Gastrocnemius medialis (tissue), 4 donors: Measurements from ENCODE around the gene SCAF11. TPM values are rescaled to one million over a fixed set of nuclear protein-coding genes. Genes with fewer than 3 reads are reported as not detected.
A peak's percentile ranks its signal among the peaks of the same experiment; 100 is the strongest.

Experiments
- ATAC-seq, 2 donors: fragments of 150-250 bp; one replicate each; pipeline ENCODE4 v1.9.1; 2016
- DNase-seq, 2 donors: peaks; one replicate each; pipeline ENCODE4 v3.0.0-alpha.2; 2019
- H3K27ac ChIP-seq, 4 donors: fragments of 200-600 bp; sonication (generic); 1 replicate in 1 of 4; 2 replicates in 3 of 4; pipeline ENCODE4 v1.5.1; 2016 to 2018; ENCODE audit warnings: mild to moderate bottlenecking in 2 of 4, moderate library complexity in 1 of 4
- H3K27me3 ChIP-seq, 3 donors: fragments of 200-600 bp; sonication (generic) in 2 of 3; 1 replicate in 1 of 3; 2 replicates in 2 of 3; pipeline versions ENCODE4 v1.5.1 to v1.6.0; 2016 to 2019; ENCODE audit warnings: mild to moderate bottlenecking in 1 of 3, moderate library complexity in 1 of 3
- H3K36me3 ChIP-seq, 2 donors: fragments of 200-600 bp; sonication (generic) in 1 of 2; one replicate each; pipeline ENCODE4 v1.5.1; 2017 to 2018
- H3K4me1 ChIP-seq, 2 donors: fragments of 200-600 bp; sonication (generic) in 1 of 2; one replicate each; pipeline ENCODE4 v1.5.1; 2016 to 2017; ENCODE audit warnings: mild to moderate bottlenecking in 2 of 2
- H3K4me3 ChIP-seq, 4 donors: fragments of 200-600 bp; sonication (generic) in 3 of 4; 1 replicate in 1 of 4; 2 replicates in 3 of 4; pipeline ENCODE4 v1.5.1; 2016 to 2019; ENCODE audit warnings: mild to moderate bottlenecking in 2 of 4
- H3K9me3 ChIP-seq, 3 donors: fragments of 200-600 bp; sonication (generic) in 2 of 3; 1 replicate in 1 of 3; 2 replicates in 2 of 3; pipeline ENCODE4 v1.5.1; 2016 to 2019
- POLR2A ChIP-seq, 2 donors: fragments of 450-650 bp; IDR thresholded peaks; one replicate each; pipeline ENCODE4 v1.6.1; 2017; ENCODE audit warnings: antibody characterized with exemption in 2 of 2, mild to moderate bottlenecking in 2 of 2, moderate library complexity in 2 of 2
- in situ Hi-C, 4 donors: fragments of 200-750 bp; cut with MboI; loops; one replicate each; pipeline versions ENCODE4 v1.15.0 to v1.8.0; 2017; ENCODE audit warnings: low sequenced_read_pairs in 4 of 4
- intact Hi-C: fragments of 100-400 bp; cut with DNase I; formaldehyde crosslinking; loops from one replicate; pipeline ENCODE4 v1.15.1; 2023; ENCODE audit warnings: low total_unique reads
- total RNA-seq, 4 donors: library from RNA; depleted of rRNA; stranded (reverse); fragments of >200 nt; gene quantifications; one replicate each; pipeline versions ENCODE4 v1.1.0 to v1.2.3, GENCODE V29; 2016
- TF ChIP-seq, protein P1 (sequence below), 5 experiments: fragments of 450-650 bp in 3 of 5; fragments of 200-600 bp in 2 of 5; sonication (generic) in 2 of 5; IDR thresholded peaks in 4 of 5; conservative IDR thresholded peaks in 1 of 5; 1 replicate in 4 of 5; 2 replicates in 1 of 5; pipeline ENCODE4 v1.5.1; 2016 to 2019; ENCODE audit warnings: antibody characterized with exemption in 5 of 5, mild to moderate bottlenecking in 3 of 5, moderate library complexity in 3 of 5

SCAF11 gene
- total RNA-seq, 4 donors from 2014 or later: 69.9 to 101 (median 97.7) TPM

DNA sequence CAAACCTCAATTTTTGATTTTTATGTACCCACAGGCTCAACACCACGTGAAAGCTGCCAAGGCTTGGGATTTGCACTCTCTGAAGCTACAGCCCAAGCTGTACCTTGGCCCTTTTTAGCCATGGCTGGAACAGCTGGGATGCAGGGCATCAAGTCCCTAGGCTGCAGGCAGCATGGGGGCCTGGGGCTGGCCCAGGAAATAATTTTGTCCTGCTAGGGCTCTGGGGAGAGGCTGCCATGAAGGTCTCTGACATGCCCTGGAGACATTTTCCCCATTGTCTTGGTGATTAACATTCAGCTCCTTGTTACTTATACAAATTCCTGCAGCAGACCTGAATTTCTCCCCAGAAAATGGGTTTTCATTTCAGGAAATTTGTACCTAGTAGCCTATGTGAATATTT, 103.7 kb downstream of the SCAF11 start:
- no peak overlapping the region for H3K27ac ChIP-seq
- ATAC-seq (no peak), DNase-seq (no peak)
- intact Hi-C loops: no loop called here
- in situ Hi-C loops: no loop called here
- peaks cover 0 to 8% of the 10 kb centered on the region in 2 donors for H3K36me3 ChIP-seq
- H3K4me3 ChIP-seq: no peak overlapping the region
- no peaks in the 10 kb centered on the region for H3K9me3 ChIP-seq
- H3K4me1 ChIP-seq: no peaks in the 10 kb centered on the region
- no peaks in the 10 kb centered on the region for H3K27me3 ChIP-seq
- no peak for TF ChIP-seq POLR2A (IDR thresholded peaks at IDR 0.05)

GRCh38 chr12:45883187-45883586, 107.2 kb downstream of the SCAF11 start:
- no peaks in the 10 kb centered on the region for H3K9me3 ChIP-seq
- no peak overlapping the region for H3K4me3 ChIP-seq
- H3K4me1 ChIP-seq: no peaks in the 10 kb centered on the region
- DNase-seq (no peak), ATAC-seq (no peak)
- no peaks in the 10 kb centered on the region for H3K27me3 ChIP-seq
- intact Hi-C loops: no loop called here
- in situ Hi-C loops: no loop called here
- peaks cover 0 to 7% of the 10 kb centered on the region in 2 donors for H3K36me3 ChIP-seq
- H3K27ac ChIP-seq: no peak overlapping the region
- TF ChIP-seq POLR2A (IDR thresholded peaks at IDR 0.05): no peak
- TF ChIP-seq, protein P1, sequence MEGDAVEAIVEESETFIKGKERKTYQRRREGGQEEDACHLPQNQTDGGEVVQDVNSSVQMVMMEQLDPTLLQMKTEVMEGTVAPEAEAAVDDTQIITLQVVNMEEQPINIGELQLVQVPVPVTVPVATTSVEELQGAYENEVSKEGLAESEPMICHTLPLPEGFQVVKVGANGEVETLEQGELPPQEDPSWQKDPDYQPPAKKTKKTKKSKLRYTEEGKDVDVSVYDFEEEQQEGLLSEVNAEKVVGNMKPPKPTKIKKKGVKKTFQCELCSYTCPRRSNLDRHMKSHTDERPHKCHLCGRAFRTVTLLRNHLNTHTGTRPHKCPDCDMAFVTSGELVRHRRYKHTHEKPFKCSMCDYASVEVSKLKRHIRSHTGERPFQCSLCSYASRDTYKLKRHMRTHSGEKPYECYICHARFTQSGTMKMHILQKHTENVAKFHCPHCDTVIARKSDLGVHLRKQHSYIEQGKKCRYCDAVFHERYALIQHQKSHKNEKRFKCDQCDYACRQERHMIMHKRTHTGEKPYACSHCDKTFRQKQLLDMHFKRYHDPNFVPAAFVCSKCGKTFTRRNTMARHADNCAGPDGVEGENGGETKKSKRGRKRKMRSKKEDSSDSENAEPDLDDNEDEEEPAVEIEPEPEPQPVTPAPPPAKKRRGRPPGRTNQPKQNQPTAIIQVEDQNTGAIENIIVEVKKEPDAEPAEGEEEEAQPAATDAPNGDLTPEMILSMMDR (IDR thresholded peaks at IDR 0.05 in 4 of 5, conservative IDR thresholded peaks at IDR 0.05 in 1 of 5): no peak

- peaks cover 0 to 4% of the 10 kb centered on the region in 2 donors for H3K36me3 ChIP-seq
- no peaks in the 10 kb centered on the region for H3K9me3 ChIP-seq
- no peak for ATAC-seq
- H3K27me3 ChIP-seq: no peaks in the 10 kb centered on the region
- no peak overlapping the region for H3K4me3 ChIP-seq
- DNase-seq: no peak
- in situ Hi-C loops (no loop called here), intact Hi-C loops (no loop called here)
- H3K27ac ChIP-seq: no peak overlapping the region
- H3K4me1 ChIP-seq: no peaks in the 10 kb centered on the region
- TF ChIP-seq, protein P1 (IDR thresholded peaks at IDR 0.05 in 4 of 5, conservative IDR thresholded peaks at IDR 0.05 in 1 of 5): no peak
- TF ChIP-seq POLR2A (IDR thresholded peaks at IDR 0.05): no peak
Measured at GRCh38 chr12:45880533-45880932, 109.8 kb downstream of the SCAF11 start.

GRCh38 chr12:45879363-45879895, 110.9 kb downstream of the SCAF11 start:
- Histone ChIP-seq H3K27ac (peak overlapping the region in 2 of 4 donors; percentile 1 to 14), H3K27me3 (no peaks in the 10 kb centered on the region), H3K9me3 (no peaks in the 10 kb centered on the region), H3K4me1 (no peaks in the 10 kb centered on the region), H3K4me3 (no peak overlapping the region), H3K36me3 (peaks cover 0 to 10% of the 10 kb centered on the region in 2 donors)
- no peak for DNase-seq
- ATAC-seq: no peak
- intact Hi-C loops: no loop called here
- TF ChIP-seq, protein P1 (IDR thresholded peaks at IDR 0.05 in 4 of 5, conservative IDR thresholded peaks at IDR 0.05 in 1 of 5): no peak
- TF ChIP-seq POLR2A (IDR thresholded peaks at IDR 0.05): no peak
- in situ Hi-C loops: no loop called here

DNA sequence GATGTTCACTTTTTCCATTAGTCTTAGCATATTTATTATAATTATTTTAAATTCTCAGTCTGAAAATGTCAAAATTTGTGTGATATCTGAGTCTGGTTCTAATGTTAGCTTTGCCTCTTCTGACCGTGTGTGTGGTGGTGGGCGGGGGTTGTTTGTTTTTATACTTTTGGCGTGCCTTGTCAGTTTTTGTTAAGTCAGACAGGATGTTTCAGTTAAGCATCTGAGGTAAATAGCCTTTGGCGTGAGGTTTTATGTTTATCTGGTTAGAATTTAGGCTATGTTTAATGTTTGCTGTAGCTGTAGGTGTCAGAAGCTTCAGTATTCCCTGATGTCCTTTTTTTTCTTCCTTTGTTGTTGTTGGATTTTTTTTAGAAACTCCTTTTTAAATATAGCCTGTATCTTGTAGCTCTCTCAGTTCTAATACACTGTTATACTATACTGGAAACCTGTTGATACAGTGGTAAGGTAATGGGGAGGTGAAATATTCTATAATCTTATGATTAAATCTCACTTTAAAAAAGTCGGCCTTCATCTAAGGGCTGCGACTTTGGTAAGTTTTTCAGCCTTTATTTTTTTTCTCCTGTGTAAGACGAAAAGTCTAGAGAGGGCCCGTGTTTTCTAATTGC, 111.6 kb downstream of the SCAF11 start:
- Histone ChIP-seq H3K36me3 (peaks cover 0 to 17% of the 10 kb centered on the region in 2 donors), H3K27ac (peak overlapping the region in 3 of 4 donors; percentile 1 to 18 (median 14)), H3K4me3 (no peak overlapping the region), H3K27me3 (no peaks in the 10 kb centered on the region), H3K4me1 (no peaks in the 10 kb centered on the region), H3K9me3 (no peaks in the 10 kb centered on the region)
- no peak for ATAC-seq
- no peak for DNase-seq
- TF ChIP-seq, protein P1 (IDR thresholded peaks at IDR 0.05 in 4 of 5, conservative IDR thresholded peaks at IDR 0.05 in 1 of 5): no peak
- no peak for TF ChIP-seq POLR2A (IDR thresholded peaks at IDR 0.05)
- in situ Hi-C loops (no loop called here), intact Hi-C loops (no loop called here)
